B cell (primary cell): Measurements from ENCODE around the gene FLT1. TPM values are rescaled to one million over a fixed set of nuclear protein-coding genes. Genes with fewer than 3 reads are reported as not detected.

ENCODE experiments used
- ATAC-seq: fragments of 200-7000 bp; cut with Tn5 transposase; one replicate; pipeline ENCODE4 v1.10.0; 2021; ENCODE audit warnings: low read depth, mild to moderate bottlenecking, moderate number of reproducible peaks, moderate library complexity
- CTCF ChIA-PET: fragments of 350-600 bp; sonication (Branson Sonifier 250); formaldehyde crosslinking; loops from one replicate; lab custom pipeline; 2021; ENCODE audit warnings: antibody characterized with exemption, inconsistent platforms; lab: Charles Lee
- POLR2A ChIA-PET: fragments of 350-600 bp; sonication (Branson Sonifier 250); formaldehyde crosslinking; loops from one replicate; lab custom pipeline; 2021; ENCODE audit warnings: antibody characterized with exemption; lab: Charles Lee
- DNase-seq: peaks from one replicate; pipeline ENCODE4 v3.0.0; 2013
- H2AFZ ChIP-seq: 2 replicates; pipeline ENCODE4 v1.6.1; 2012; ENCODE audit warnings: mild to moderate bottlenecking, low read depth, low read length; ENCODE audit not compliant: insufficient read depth, poor library complexity, severe bottlenecking
- H3K27ac ChIP-seq, 2 donors: 1 replicate in 1 of 2; 2 replicates in 1 of 2; pipeline ENCODE4 v1.5.1; 2012 to 2013; ENCODE audit warnings: low read length in 2 of 2, mild to moderate bottlenecking in 2 of 2, moderate library complexity in 1 of 2
- H3K27me3 ChIP-seq, 4 experiments: fragments of 200-600 bp in 1 of 4; sonication (generic) in 1 of 4; replicated peaks in 1 of 4; 1 replicate in 2 of 4; 2 replicates in 2 of 4; pipeline versions ENCODE4 v1.6.1 to v1.7.0; 2013 to 2016; ENCODE audit warnings: low read length in 3 of 4, mild to moderate bottlenecking in 2 of 4, mixed read lengths in 1 of 4, moderate library complexity in 1 of 4; ENCODE audit not compliant: insufficient read depth in 4 of 4, control insufficient read depth in 3 of 4; ENCODE audit errors: control extremely low read depth in 1 of 4
- H3K36me3 ChIP-seq, 2 experiments: replicated peaks in 1 of 2; 1 replicate in 1 of 2; 2 replicates in 1 of 2; pipeline versions ENCODE4 v1.6.1 to v1.7.1; 2013; ENCODE audit warnings: low read length in 1 of 2; ENCODE audit not compliant: insufficient read depth in 2 of 2, control insufficient read depth in 1 of 2; ENCODE audit errors: control extremely low read depth in 1 of 2, extremely low read depth in 1 of 2
- H3K4me1 ChIP-seq, 2 donors: fragments of 200-600 bp in 1 of 2; sonication (generic) in 1 of 2; 1 replicate in 1 of 2; 2 replicates in 1 of 2; pipeline versions ENCODE4 v1.5.1 to v1.6.1; 2013 to 2017; ENCODE audit warnings: low read length in 2 of 2; ENCODE audit not compliant: control insufficient read depth in 2 of 2, insufficient read depth in 2 of 2
- H3K4me2 ChIP-seq: replicated peaks from 2 replicates; pipeline ENCODE3; 2012; ENCODE audit warnings: mild to moderate bottlenecking, low read depth, low read length; ENCODE audit not compliant: poor library complexity, severe bottlenecking
- H3K4me3 ChIP-seq, 5 experiments: fragments of 200-600 bp in 1 of 5; sonication (generic) in 1 of 5; 1 replicate in 3 of 5; 2 replicates in 2 of 5; pipeline versions ENCODE4 v1.5.1 to v1.7.0; 2011 to 2016; ENCODE audit warnings: low read length in 4 of 5, mild to moderate bottlenecking in 4 of 5, low read depth in 2 of 5, control low read depth in 1 of 5, moderate library complexity in 1 of 5; ENCODE audit not compliant: insufficient read depth in 1 of 5; ENCODE audit errors: control extremely low read depth in 1 of 5, extremely low read depth in 1 of 5
- H3K79me2 ChIP-seq: fragments of 200-600 bp; sonication (generic); one replicate; pipeline ENCODE4 v1.6.0; 2016; ENCODE audit warnings: low read length; ENCODE audit not compliant: control insufficient read depth, insufficient read depth
- H3K9ac ChIP-seq: fragments of 200-600 bp; sonication (generic); 2 replicates; pipeline ENCODE4 v1.6.1; 2017; ENCODE audit warnings: mild to moderate bottlenecking, low read length, moderate library complexity
- H3K9me3 ChIP-seq, 3 donors: one replicate each; pipeline versions ENCODE4 v1.6.1 to v1.7.1; 2013; ENCODE audit warnings: low read length in 2 of 3; ENCODE audit not compliant: control insufficient read depth in 2 of 3, insufficient read depth in 1 of 3; ENCODE audit errors: control extremely low read depth in 1 of 3
- H4K20me1 ChIP-seq: 2 replicates; pipeline ENCODE4 v1.6.0; 2012; ENCODE audit warnings: mild to moderate bottlenecking, low read length; ENCODE audit not compliant: insufficient read depth, control insufficient read depth, poor library complexity, severe bottlenecking
- H3K27ac Mint-ChIP-seq: one replicate; pipeline ENCODE4 v1.8.0; 2021; ENCODE audit warnings: mixed read lengths
- H3K27me3 Mint-ChIP-seq: one replicate; pipeline ENCODE4 v1.8.0; 2021; ENCODE audit warnings: mixed read lengths
- H3K4me1 Mint-ChIP-seq: one replicate; pipeline ENCODE4 v1.8.0; 2021; ENCODE audit warnings: mixed read lengths
- H3K4me3 Mint-ChIP-seq: one replicate; pipeline ENCODE4 v1.8.0; 2021; ENCODE audit warnings: mixed read lengths
- H3K9me3 Mint-ChIP-seq: one replicate; pipeline ENCODE4 v1.8.0; 2022; ENCODE audit warnings: mixed read lengths; ENCODE audit not compliant: insufficient read depth
- CTCF ChIP-seq: fragments of 200-600 bp; IDR thresholded peaks from one replicate; pipeline ENCODE4 v1.8.0; 2022; ENCODE audit warnings: antibody characterized with exemption, mild to moderate bottlenecking
- EZH2 ChIP-seq: IDR thresholded peaks from 2 replicates; pipeline ENCODE4 v1.6.1; 2012; ENCODE audit warnings: borderline replicate concordance, low read depth, mild to moderate bottlenecking, moderate library complexity, low read length; ENCODE audit not compliant: insufficient read depth, poor library complexity, severe bottlenecking
- WGBS: methylation state at CpG from one replicate; pipeline ENCODE4 v1.1.5; 2013; ENCODE audit warnings: missing lambda C conversion rate; ENCODE audit not compliant: insufficient coverage; 5-methylcytosine and 5-hydroxymethylcytosine counted together
- intact Hi-C: fragments of 100-400 bp; cut with micrococcal nuclease; formaldehyde crosslinking; loops from one replicate; pipeline ENCODE4 v1.10.0; 2022
- polyA plus RNA-seq: library from polyadenylated mRNA; depleted of rRNA; stranded (reverse); fragments of >200 nt; gene quantifications from 2 replicates; pipeline ENCODE4 v1.2.3, GENCODE V29; 2012
- total RNA-seq, 2 donors: library from RNA; stranded (reverse); fragments of 120-200 nt in 1 of 2; gene quantifications; 1 replicate in 1 of 2; 2 replicates in 1 of 2; pipeline versions ENCODE4 v1.2.3 to v1.2.4, GENCODE V29; 2013 to 2022

The FLT1 gene
- total and polyA plus RNA-seq, 2 donors (not counting 1 experiment from before 2014, with no cell fraction given) = 1.1 to 1.2 TPM

GRCh38 chr13:28474491-28475134 lies 20.3 kb downstream of the FLT1 start:
- intact Hi-C loops = no loop called here
- DNase-seq (no peak), ATAC-seq (no peak)
- Histone ChIP-seq H3K36me3 (no peaks in the 10 kb centered on the region), H2AFZ (no peak overlapping the region), H3K4me3 (no peak overlapping the region), H3K4me2 (no peak overlapping the region), H3K79me2 (no peaks in the 10 kb centered on the region), H4K20me1 (no peaks in the 10 kb centered on the region), H3K9ac (no peak overlapping the region), H3K9me3 (no peaks in the 10 kb centered on the region), H3K4me1 (no peaks in the 10 kb centered on the region), H3K27me3 (peaks cover 0 to 3% (median 0%) of the 10 kb centered on the region in 4 experiments), H3K27ac (no peak overlapping the region)
- WGBS = 100% methylated on average over 1 of the region's 1 CpG
- Mint-ChIP-seq H3K4me1 (no peaks in the 10 kb centered on the region), H3K9me3 (no peaks in the 10 kb centered on the region), H3K27ac (no peak overlapping the region), H3K4me3 (no peak overlapping the region), H3K27me3 (peaks cover 8% of the 10 kb centered on the region)
- TF ChIP-seq CTCF = no peak
- TF ChIP-seq EZH2 = no peak
- CTCF ChIA-PET = interaction anchor here (0.6 kb wide), 1 partner anchor 15 kb away, joined by 3 read pairs; no protein-coding TSS in a partner anchor
- POLR2A ChIA-PET = interaction anchor here (0.6 kb wide), 1 partner anchor 32 kb away, joined by 7 read pairs; no protein-coding TSS in a partner anchor

GRCh38 chr13:28473044-28473443 lies 21.9 kb downstream of the FLT1 start:
- no peaks in the 10 kb centered on the region for H4K20me1 ChIP-seq

More at GRCh38 chr13:28473044-28473443, 21.9 kb downstream of the FLT1 start:
- ATAC-seq = no peak
- intact Hi-C loops = no loop called here
- TF ChIP-seq EZH2 (no peak), CTCF (no peak)
- Mint-ChIP-seq H3K4me1 (peaks cover 2% of the 10 kb centered on the region), H3K27ac (no peak overlapping the region), H3K9me3 (no peaks in the 10 kb centered on the region), H3K4me3 (no peak overlapping the region), H3K27me3 (peaks cover 8% of the 10 kb centered on the region)
- no peak overlapping the region for H3K27ac ChIP-seq
- H3K4me3 ChIP-seq = no peak overlapping the region
- no peak overlapping the region for H3K4me2 ChIP-seq
- POLR2A ChIA-PET = no interaction called here
- 78% methylated on average over 5 of the region's 7 CpGs for WGBS
- H3K36me3 ChIP-seq = no peaks in the 10 kb centered on the region
- no peak overlapping the region for H3K9ac ChIP-seq
- H3K27me3 ChIP-seq = peaks cover 0 to 3% (median 0%) of the 10 kb centered on the region in 4 experiments
- CTCF ChIA-PET = interaction anchor here (0.9 kb wide), 1 partner anchor 167 kb away, joined by 3 read pairs; no protein-coding TSS in a partner anchor
- no peaks in the 10 kb centered on the region for H3K79me2 ChIP-seq
- no peak for DNase-seq
- no peaks in the 10 kb centered on the region for H3K9me3 ChIP-seq
- no peak overlapping the region for H2AFZ ChIP-seq
- H3K4me1 ChIP-seq = no peaks in the 10 kb centered on the region
